Body of pancreas (tissue), 4 donors: ENCODE data around the gene TOMM7. TPM values are rescaled to one million over a fixed set of nuclear protein-coding genes. Genes with fewer than 3 reads are reported as not detected.

ENCODE experiments used
- ATAC-seq: fragments of 150-250 bp; one replicate; pipeline ENCODE4 v1.9.1; 2016
- DNase-seq, 4 donors: peaks; one replicate each; pipeline ENCODE4 v3.0.0-alpha.2; 2019
- H3K27ac ChIP-seq, 4 donors: fragments of 200-600 bp; sonication (generic); 1 replicate in 3 of 4; 2 replicates in 1 of 4; pipeline versions ENCODE4 v1.5.1 to v1.6.1; 2016 to 2019; ENCODE audit warnings: mild to moderate bottlenecking in 1 of 4, mixed read lengths in 1 of 4, moderate library complexity in 1 of 4
- H3K27me3 ChIP-seq, 2 donors: fragments of 200-600 bp; sonication (generic); one replicate each; pipeline ENCODE4 v1.6.0; 2016; ENCODE audit warnings: mild to moderate bottlenecking in 1 of 2
- H3K36me3 ChIP-seq, 2 donors: fragments of 200-600 bp; sonication (generic); replicated peaks in 1 of 2; 2 replicates each; pipeline ENCODE4 v1.5.1; 2016; ENCODE audit warnings: low read depth in 2 of 2; ENCODE audit not compliant: insufficient read depth in 1 of 2
- H3K4me1 ChIP-seq: fragments of 200-600 bp; sonication (generic); one replicate; pipeline ENCODE4 v1.6.0; 2016
- H3K4me3 ChIP-seq, 2 donors: fragments of 200-600 bp; sonication (generic); 1 replicate in 1 of 2; 2 replicates in 1 of 2; pipeline ENCODE4 v1.5.1; 2016 to 2019
- H3K9me3 ChIP-seq, 3 donors: fragments of 200-600 bp; sonication (generic); 1 replicate in 2 of 3; 2 replicates in 1 of 3; pipeline ENCODE4 v1.5.1; 2016
- POLR2A ChIP-seq, 3 donors: fragments of 450-650 bp; IDR thresholded peaks; one replicate each; pipeline ENCODE4 v1.6.1; 2016; ENCODE audit warnings: antibody characterized with exemption in 3 of 3, mild to moderate bottlenecking in 2 of 3
- WGBS, 2 donors: methylation state at CpG; one replicate each; pipeline ENCODE4 v1.1.5; 2017; 5-methylcytosine and 5-hydroxymethylcytosine counted together
- intact Hi-C: fragments of 100-400 bp; cut with DNase I; formaldehyde crosslinking; loops from one replicate; pipeline ENCODE4 v1.15.1; 2023
- total RNA-seq, 2 donors: library from RNA; depleted of rRNA; stranded (reverse); fragments of >200 nt; gene quantifications; one replicate each; pipeline ENCODE4 v1.1.0, GENCODE V29; 2016
- TF ChIP-seq, protein P1 (sequence below), 7 experiments: fragments of 450-650 bp in 4 of 7; fragments of 200-600 bp in 3 of 7; sonication (generic) in 3 of 7; IDR thresholded peaks; one replicate each; pipeline ENCODE4 v1.5.1; 2016 to 2019; ENCODE audit warnings: antibody characterized with exemption in 7 of 7

TOMM7 gene
- total RNA-seq, 2 donors from 2014 or later, result 77.8 to 103 TPM

DNA sequence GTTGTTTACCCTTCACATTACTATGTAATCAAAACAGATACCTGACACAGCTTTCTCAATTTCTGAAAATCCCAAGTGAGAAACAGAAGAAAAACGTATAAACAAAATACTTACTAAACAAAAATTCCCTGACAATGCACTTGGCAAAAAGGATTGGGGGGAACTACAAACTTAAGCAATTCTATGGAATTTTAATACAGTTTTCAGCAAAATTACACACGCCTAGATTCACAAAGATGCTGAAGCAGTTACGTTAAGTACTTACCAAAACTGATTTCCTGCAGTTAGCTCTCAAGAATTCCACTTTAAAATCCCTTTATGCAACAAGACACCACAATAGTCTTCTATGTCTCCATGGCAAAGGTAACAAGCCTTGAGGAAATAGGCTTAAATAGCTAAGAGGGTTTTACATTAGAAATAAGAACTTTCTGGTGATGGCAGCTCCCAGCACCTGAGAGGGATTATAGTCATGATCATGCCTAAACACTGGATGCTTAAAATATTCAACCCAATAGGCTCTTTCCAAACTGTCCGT is 10.8 kb downstream of the TOMM7 start:
- no peak overlapping the region for H3K4me3 ChIP-seq
- DNase-seq (no peak), ATAC-seq (no peak)
- no peak overlapping the region for H3K27ac ChIP-seq
- H3K36me3 ChIP-seq, result peaks cover 0 to 10% of the 10 kb centered on the region in 2 donors
- WGBS, 2 donors, result 86% methylated on average over 4 of the region's 4 CpGs
- H3K27me3 ChIP-seq, result no peaks in the 10 kb centered on the region
- peaks cover 0 to 2% (median 0%) of the 10 kb centered on the region in 3 donors for H3K9me3 ChIP-seq
- no peak for TF ChIP-seq POLR2A (IDR thresholded peaks at IDR 0.05)
- TF ChIP-seq, protein P1, sequence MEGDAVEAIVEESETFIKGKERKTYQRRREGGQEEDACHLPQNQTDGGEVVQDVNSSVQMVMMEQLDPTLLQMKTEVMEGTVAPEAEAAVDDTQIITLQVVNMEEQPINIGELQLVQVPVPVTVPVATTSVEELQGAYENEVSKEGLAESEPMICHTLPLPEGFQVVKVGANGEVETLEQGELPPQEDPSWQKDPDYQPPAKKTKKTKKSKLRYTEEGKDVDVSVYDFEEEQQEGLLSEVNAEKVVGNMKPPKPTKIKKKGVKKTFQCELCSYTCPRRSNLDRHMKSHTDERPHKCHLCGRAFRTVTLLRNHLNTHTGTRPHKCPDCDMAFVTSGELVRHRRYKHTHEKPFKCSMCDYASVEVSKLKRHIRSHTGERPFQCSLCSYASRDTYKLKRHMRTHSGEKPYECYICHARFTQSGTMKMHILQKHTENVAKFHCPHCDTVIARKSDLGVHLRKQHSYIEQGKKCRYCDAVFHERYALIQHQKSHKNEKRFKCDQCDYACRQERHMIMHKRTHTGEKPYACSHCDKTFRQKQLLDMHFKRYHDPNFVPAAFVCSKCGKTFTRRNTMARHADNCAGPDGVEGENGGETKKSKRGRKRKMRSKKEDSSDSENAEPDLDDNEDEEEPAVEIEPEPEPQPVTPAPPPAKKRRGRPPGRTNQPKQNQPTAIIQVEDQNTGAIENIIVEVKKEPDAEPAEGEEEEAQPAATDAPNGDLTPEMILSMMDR (IDR thresholded peaks at IDR 0.05), result no peak
- intact Hi-C loops, result no loop called here
- H3K4me1 ChIP-seq, result peaks cover 36% of the 10 kb centered on the region

DNA sequence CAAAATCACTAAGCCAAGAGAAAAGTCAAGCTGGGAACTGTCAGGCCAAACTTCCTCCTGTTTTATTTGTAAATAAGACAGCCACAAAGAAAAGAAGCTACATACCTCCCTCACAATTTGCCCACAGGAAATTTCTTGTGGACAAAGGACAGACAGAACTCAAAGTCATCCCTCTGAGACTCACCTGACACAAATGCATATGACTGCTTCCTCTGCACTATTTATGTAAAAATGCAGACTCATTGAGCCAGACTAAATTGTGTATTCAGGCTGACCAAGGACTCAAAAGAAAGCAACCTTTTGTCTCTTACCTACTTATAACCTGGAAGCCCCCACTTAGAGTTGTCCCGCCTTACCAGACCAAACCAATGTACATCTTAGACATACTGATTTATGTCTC is 11.8 kb downstream of the TOMM7 start:
- Histone ChIP-seq H3K27ac (peak overlapping the region in 3 of 4 donors; percentile 52 to 59 (median 56)), H3K9me3 (peaks cover 0 to 2% (median 0%) of the 10 kb centered on the region in 3 donors), H3K4me3 (no peak overlapping the region), H3K36me3 (peaks cover 0 to 8% of the 10 kb centered on the region in 2 donors), H3K27me3 (no peaks in the 10 kb centered on the region), H3K4me1 (peaks cover 28% of the 10 kb centered on the region)
- ATAC-seq (no peak), DNase-seq (no peak)
- WGBS, 2 donors, result 100% methylated on average over 1 of the region's 1 CpG
- intact Hi-C loops, result no loop called here
- TF ChIP-seq, protein P1 (IDR thresholded peaks at IDR 0.05), result no peak

DNA sequence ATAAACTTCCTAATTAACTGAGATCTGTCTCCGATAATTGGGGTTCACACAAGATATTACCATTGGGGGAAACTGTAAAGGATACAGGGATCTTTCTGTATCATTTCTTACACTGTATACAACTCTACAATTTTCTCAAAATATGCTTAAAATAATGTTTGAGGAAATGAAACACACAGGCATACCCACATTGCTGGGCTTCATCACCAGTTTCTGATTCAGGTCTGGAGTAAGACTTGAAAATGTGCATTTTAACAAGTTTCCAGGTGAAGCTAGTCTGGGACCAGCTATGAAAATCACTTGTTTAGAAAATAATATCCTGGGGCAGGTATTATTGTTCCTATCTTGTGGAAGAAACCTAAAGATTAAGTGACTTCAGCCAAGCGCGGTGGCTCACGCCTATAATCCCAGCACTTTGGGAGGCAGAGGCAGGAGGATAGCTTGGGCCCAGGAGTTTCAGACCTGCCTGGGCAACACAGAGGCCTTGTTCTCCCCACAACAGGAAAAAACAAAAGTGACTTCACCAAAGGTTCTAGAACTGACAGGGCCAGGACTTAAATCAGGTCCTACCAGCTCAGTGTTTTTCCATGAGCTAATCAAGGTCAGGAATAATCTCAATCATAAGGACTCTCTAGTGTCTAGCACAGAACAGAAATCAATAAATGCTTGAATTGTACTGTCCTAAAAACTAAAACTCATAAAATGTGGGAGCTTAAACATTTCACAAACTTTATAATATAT is 12.6 kb downstream of the TOMM7 start:
- DNase-seq (peak in 2 of 4 donors; percentile 22 to 28), ATAC-seq (peak; percentile 84)
- Histone ChIP-seq H3K9me3 (peaks cover 0 to 2% (median 0%) of the 10 kb centered on the region in 3 donors), H3K4me3 (no peak overlapping the region), H3K27me3 (no peaks in the 10 kb centered on the region), H3K27ac (peak overlapping the region in 3 of 4 donors; percentile 52 to 59 (median 56)), H3K4me1 (peaks cover 25% of the 10 kb centered on the region), H3K36me3 (peaks cover 0 to 8% of the 10 kb centered on the region in 2 donors)
- 88 to 100% methylated on average over 4 of the region's 4 CpGs for WGBS, 2 donors
- TF ChIP-seq POLR2A (IDR thresholded peaks at IDR 0.05), result no peak
- TF ChIP-seq, protein P1 (IDR thresholded peaks at IDR 0.05), result no peak
- intact Hi-C loops, result no loop called here

DNA sequence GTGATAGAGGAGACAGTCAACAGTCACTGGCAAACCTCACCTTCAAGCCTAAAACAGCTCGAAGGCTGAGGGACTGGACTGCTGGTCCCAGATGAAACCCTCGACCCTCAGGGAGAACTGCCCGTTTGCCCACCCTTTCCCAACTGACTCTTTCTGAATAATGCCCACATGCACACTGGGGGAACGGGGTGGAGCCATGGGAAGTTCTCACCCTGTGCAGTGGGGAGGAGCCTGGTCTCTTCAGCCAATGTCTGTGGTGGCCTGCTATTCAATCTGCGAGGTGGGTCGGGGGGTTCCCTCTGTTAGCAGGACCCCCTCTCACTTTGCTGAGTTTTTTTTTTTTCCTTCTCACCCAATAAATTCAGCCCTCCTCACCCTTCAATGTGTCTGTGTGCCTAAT is 14.5 kb downstream of the TOMM7 start:
- intact Hi-C loops, result no loop called here
- DNase-seq (no peak), ATAC-seq (no peak)
- Histone ChIP-seq H3K4me1 (peaks cover 19% of the 10 kb centered on the region), H3K27me3 (no peaks in the 10 kb centered on the region), H3K36me3 (peaks cover 0 to 7% of the 10 kb centered on the region in 2 donors), H3K9me3 (peaks cover 0 to 2% (median 0%) of the 10 kb centered on the region in 3 donors), H3K27ac (no peak overlapping the region), H3K4me3 (no peak overlapping the region)
- TF ChIP-seq, protein P1 (IDR thresholded peaks at IDR 0.05), result no peak
- TF ChIP-seq POLR2A (IDR thresholded peaks at IDR 0.05), result no peak
- 77 to 83% methylated on average over 6 of the region's 6 CpGs for WGBS, 2 donors
